Testis (tissue), 3 donors: ENCODE data around the gene EP400. TPM values are rescaled to one million over a fixed set of nuclear protein-coding genes. Genes with fewer than 3 reads are reported as not detected.

ENCODE experiments used
- DNase-seq: peaks from one replicate; pipeline ENCODE4 v3.0.0-alpha.2; 2019
- H3K27ac ChIP-seq, 2 donors: fragments of 200-600 bp; sonication (generic); one replicate each; pipeline ENCODE4 v1.5.1; 2019
- H3K27me3 ChIP-seq: fragments of 200-600 bp; sonication (generic); one replicate; pipeline ENCODE4 v1.5.1; 2019
- H3K36me3 ChIP-seq: fragments of 200-600 bp; sonication (generic); one replicate; pipeline ENCODE4 v1.5.1; 2017; ENCODE audit warnings: low read depth; ENCODE audit errors: missing control alignments
- H3K4me1 ChIP-seq: fragments of 200-600 bp; sonication (generic); one replicate; pipeline ENCODE4 v1.5.1; 2019
- H3K4me3 ChIP-seq, 2 donors: fragments of 200-600 bp; sonication (generic); one replicate each; pipeline ENCODE4 v1.5.1; 2017 to 2019
- H3K9me3 ChIP-seq: fragments of 200-600 bp; sonication (generic); one replicate; pipeline ENCODE4 v1.5.1; 2017
- CTCF ChIP-seq, 3 experiments: fragments of 450-650 bp in 2 of 3; fragments of 200-600 bp in 1 of 3; sonication (generic) in 1 of 3; IDR thresholded peaks; one replicate each; pipeline ENCODE4 v1.5.1; 2016 to 2019; ENCODE audit warnings: antibody characterized with exemption in 3 of 3, mild to moderate bottlenecking in 2 of 3, moderate library complexity in 1 of 3
- POLR2A ChIP-seq: fragments of 450-650 bp; IDR thresholded peaks from one replicate; pipeline ENCODE4 v1.6.1; 2017; ENCODE audit warnings: antibody characterized with exemption, mild to moderate bottlenecking, moderate library complexity
- WGBS, 2 donors: methylation state at CpG; one replicate each; pipeline ENCODE4 v1.1.5; 2018; 5-methylcytosine and 5-hydroxymethylcytosine counted together
- intact Hi-C: fragments of 100-400 bp; cut with DNase I; formaldehyde crosslinking; loops from one replicate; pipeline ENCODE4 v1.15.1; 2023; ENCODE audit warnings: low total_unique reads
- polyA plus RNA-seq: library from polyadenylated mRNA; stranded (reverse); fragments of 350-450 nt; fragmentation: Illumina TruSeq; extraction: RNeasy Lipid Tissue Mini Kit (QIAGEN cat#74804); gene quantifications from one replicate; pipeline ENCODE4 v1.2.3, GENCODE V29; 2014; ENCODE audit warnings: low read depth, low replicate concordance; ENCODE audit not compliant: insufficient read depth
- total RNA-seq, 2 donors: library from RNA; depleted of rRNA; stranded (reverse); fragments of >200 nt; gene quantifications; one replicate each; pipeline ENCODE4 v1.2.3, GENCODE V29; 2016

EP400 gene
- total and polyA plus RNA-seq, 3 donors from 2014 or later: 44.2 to 83.0 (median 69.4) TPM

- no peak for DNase-seq
- H3K27ac ChIP-seq: no peak overlapping the region
- intact Hi-C loops: no loop called here
- 78 to 84% methylated on average over 8 of the region's 8 CpGs for WGBS, 2 donors
- TF ChIP-seq CTCF (IDR thresholded peaks at IDR 0.05): no peak
- no peaks in the 10 kb centered on the region for H3K27me3 ChIP-seq
- H3K36me3 ChIP-seq: no peaks in the 10 kb centered on the region
- H3K4me1 ChIP-seq: peaks cover 7% of the 10 kb centered on the region
- no peaks in the 10 kb centered on the region for H3K9me3 ChIP-seq
- no peak overlapping the region for H3K4me3 ChIP-seq
Measured at GRCh38 chr12:132109741-132110140, 160.0 kb downstream of the EP400 start.

- Histone ChIP-seq H3K4me3 (no peak overlapping the region), H3K9me3 (no peaks in the 10 kb centered on the region), H3K4me1 (peaks cover 7% of the 10 kb centered on the region), H3K27me3 (no peaks in the 10 kb centered on the region), H3K36me3 (no peaks in the 10 kb centered on the region), H3K27ac (no peak overlapping the region)
- TF ChIP-seq CTCF (IDR thresholded peaks at IDR 0.05) (no peak), POLR2A (no peak)
- no peak for DNase-seq
- intact Hi-C loops: no loop called here
- 67 to 92% methylated on average over 3 of the region's 3 CpGs for WGBS, 2 donors
Measured at GRCh38 chr12:132110677-132111076, 160.9 kb downstream of the EP400 start.

GRCh38 chr12:132111654-132112304, 162.0 kb downstream of the EP400 start:
- Histone ChIP-seq H3K27ac (no peak overlapping the region), H3K4me1 (peaks cover 7% of the 10 kb centered on the region), H3K4me3 (no peak overlapping the region), H3K9me3 (no peaks in the 10 kb centered on the region), H3K27me3 (no peaks in the 10 kb centered on the region), H3K36me3 (no peaks in the 10 kb centered on the region)
- 61 to 72% methylated on average over 19 of the region's 19 CpGs for WGBS, 2 donors
- TF ChIP-seq POLR2A (no peak), CTCF (IDR thresholded peaks at IDR 0.05) (no peak)
- intact Hi-C loops: no loop called here
- peak; percentile 57 for DNase-seq

- 93 to 99% methylated on average over 6 of the region's 6 CpGs for WGBS, 2 donors
- intact Hi-C loops: no loop called here
- no peaks in the 10 kb centered on the region for H3K27me3 ChIP-seq
- no peak for DNase-seq
- TF ChIP-seq CTCF (IDR thresholded peaks at IDR 0.05) (no peak), POLR2A (no peak)
- H3K4me1 ChIP-seq: peaks cover 7% of the 10 kb centered on the region
- H3K9me3 ChIP-seq: no peaks in the 10 kb centered on the region
- no peak overlapping the region for H3K4me3 ChIP-seq
- H3K27ac ChIP-seq: no peak overlapping the region
- H3K36me3 ChIP-seq: no peaks in the 10 kb centered on the region
Measured at GRCh38 chr12:132114667-132115066, 164.9 kb downstream of the EP400 start.

GRCh38 chr12:132115500-132115899, 165.8 kb downstream of the EP400 start:
- no peak overlapping the region for H3K27ac ChIP-seq
- no peak for DNase-seq
- TF ChIP-seq CTCF (IDR thresholded peaks at IDR 0.05) (no peak), POLR2A (no peak)
- no peaks in the 10 kb centered on the region for H3K36me3 ChIP-seq
- H3K4me1 ChIP-seq: peaks cover 7% of the 10 kb centered on the region
- H3K4me3 ChIP-seq: no peak overlapping the region
- intact Hi-C loops: no loop called here
- no peaks in the 10 kb centered on the region for H3K27me3 ChIP-seq
- whole genome bisulfite sequencing, 2 donors: 83 to 97% methylated on average over 9 of the region's 9 CpGs
- no peaks in the 10 kb centered on the region for H3K9me3 ChIP-seq
